Gastroesophageal sphincter (tissue), 3 donors: ENCODE measurements around the gene HECTD1.

Experiments used
- CTCF ChIP-seq, 4 experiments: fragments of 200-600 bp in 2 of 4; fragments of 450-650 bp in 2 of 4; sonication (generic) in 1 of 4; IDR thresholded peaks; one replicate each; pipeline ENCODE4 v1.5.1; 2017 to 2019; ENCODE audit warnings: antibody characterized with exemption in 4 of 4, mild to moderate bottlenecking in 2 of 4, moderate library complexity in 2 of 4
- EP300 ChIP-seq: sonication (generic); formaldehyde crosslinking; IDR thresholded peaks from one replicate; pipeline ENCODE4 v1.6.1; 2017; ENCODE audit warnings: antibody characterized with exemption, mild to moderate bottlenecking
- POLR2AphosphoS5 ChIP-seq: sonication (generic); formaldehyde crosslinking; IDR thresholded peaks from one replicate; pipeline ENCODE4 v1.6.1; 2017; ENCODE audit warnings: antibody characterized with exemption

GRCh38 chr14:31070431-31070830, 137.2 kb downstream of the HECTD1 start:
- TF ChIP-seq POLR2AphosphoS5 = no peak
- no peak for TF ChIP-seq CTCF (IDR thresholded peaks at IDR 0.05)
- no peak for TF ChIP-seq EP300
